Activated T-cell treated with anti-CD3 and anti-CD28 coated beads, Interleukin-2, amount 50 U/mL, for 72 hours (primary cell): ENCODE results near the gene XPNPEP2. TPM values are rescaled to one million over a fixed set of nuclear protein-coding genes. Genes with fewer than 3 reads are reported as not detected.

Experiments used
- ATAC-seq, 2 donors: fragments of 150-1000 bp; cut with Tn5 transposase; replicated peaks in 1 of 2; 2 replicates each; pipeline ENCODE4 v1.10.0; 2021; ENCODE audit warnings: moderate library complexity in 2 of 2, mild to moderate bottlenecking in 1 of 2
- DNase-seq, 2 donors: peaks; one replicate each; pipeline ENCODE4 v3.0.0; 2021 to 2022; ENCODE audit warnings: mixed read lengths in 1 of 2
- H3K27ac Mint-ChIP-seq: one replicate; pipeline ENCODE4 v1.8.0; 2022; ENCODE audit warnings: mild to moderate bottlenecking, moderate library complexity, mixed read lengths
- H3K27me3 Mint-ChIP-seq: one replicate; pipeline ENCODE4 v1.8.0; 2022; ENCODE audit warnings: low read depth, mixed read lengths
- H3K36me3 Mint-ChIP-seq, 2 donors: one replicate each; pipeline ENCODE4 v1.8.0; 2022; ENCODE audit warnings: mixed read lengths in 2 of 2, mild to moderate bottlenecking in 1 of 2; ENCODE audit not compliant: insufficient read depth in 2 of 2
- H3K4me1 Mint-ChIP-seq: one replicate; pipeline ENCODE4 v1.8.0; 2022; ENCODE audit warnings: low read depth, mixed read lengths
- H3K4me3 Mint-ChIP-seq, 2 donors: one replicate each; pipeline ENCODE4 v1.8.0; 2022; ENCODE audit warnings: mild to moderate bottlenecking in 2 of 2, mixed read lengths in 2 of 2, moderate library complexity in 2 of 2
- H3K9me3 Mint-ChIP-seq, 2 donors: one replicate each; pipeline ENCODE4 v1.8.0; 2022; ENCODE audit warnings: mixed read lengths in 2 of 2
- total RNA-seq, 2 donors: library from RNA; stranded (reverse); gene quantifications; one replicate each; pipeline ENCODE4 v1.2.3, GENCODE V29; 2022

The XPNPEP2 gene
- total RNA-seq, 2 donors from 2014 or later: 0.24 to 0.42 TPM

- Mint-ChIP-seq H3K4me3 (peak overlapping the region in 1 of 2 donors; percentile 45), H3K27me3 (peaks cover 7% of the 10 kb centered on the region), H3K27ac (peak overlapping the region; percentile 63), H3K36me3 (peaks cover 0 to 4% of the 10 kb centered on the region in 2 donors), H3K9me3 (no peaks in the 10 kb centered on the region), H3K4me1 (peaks cover 17% of the 10 kb centered on the region)
- DNase-seq: no peak
- ATAC-seq: peak; percentile 42 to 51
These were observed 70.3 kb downstream of the XPNPEP2 start for GRCh38 chrX:129808829-129809796.

GRCh38 chrX:129813662-129814368 is 75.0 kb downstream of the XPNPEP2 start:
- Mint-ChIP-seq H3K36me3 (peaks cover 0 to 2% of the 10 kb centered on the region in 2 donors), H3K27ac (no peak overlapping the region), H3K27me3 (peaks cover 7% of the 10 kb centered on the region), H3K9me3 (no peaks in the 10 kb centered on the region), H3K4me1 (peaks cover 8% of the 10 kb centered on the region), H3K4me3 (no peak overlapping the region)
- DNase-seq (no peak), ATAC-seq (no peak)

DNA sequence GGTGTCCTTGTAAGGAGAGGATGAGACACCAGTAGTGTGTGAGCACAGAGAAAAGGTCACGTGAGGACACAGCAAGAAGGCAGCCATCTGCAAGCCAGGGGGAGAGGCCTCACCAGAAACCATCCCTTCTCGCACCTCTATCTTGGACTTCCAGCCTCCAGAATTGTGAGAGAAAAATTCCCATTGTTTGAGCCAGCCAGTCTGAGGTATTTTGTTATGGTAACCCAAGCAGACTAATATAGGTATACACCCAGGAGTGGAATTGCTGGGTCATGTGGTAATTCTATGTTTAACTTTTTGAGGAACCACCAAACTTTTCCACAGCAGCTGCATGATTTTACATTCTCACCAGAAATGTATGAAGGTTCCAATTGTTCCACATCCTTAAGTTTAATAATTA is 79.3 kb downstream of the XPNPEP2 start:
- Mint-ChIP-seq H3K27ac (no peak overlapping the region), H3K9me3 (no peaks in the 10 kb centered on the region), H3K36me3 (peaks cover 1 to 3% of the 10 kb centered on the region in 2 donors), H3K4me1 (no peaks in the 10 kb centered on the region), H3K27me3 (peaks cover 7% of the 10 kb centered on the region), H3K4me3 (no peak overlapping the region)
- ATAC-seq (no peak), DNase-seq (no peak)

Other genes starting within 250 kb of the XPNPEP2 start
- under 1 TPM; 0.36 to 0.44 TPM for gene SMARCA1, start 215.5 kb upstream of the XPNPEP2 start, total RNA-seq
- 1 to 10 TPM; 3.1 to 4.7 TPM for gene OCRL, start 198.7 kb upstream of the XPNPEP2 start, total RNA-seq
- under 1 TPM; 0.14 to 0.23 TPM for gene APLN, start 84.0 kb upstream of the XPNPEP2 start, total RNA-seq
- gene SASH3, start 41.0 kb downstream of the XPNPEP2 start, total RNA-seq: 100 to 1,000 TPM; 148 to 166 TPM
- gene ZDHHC9, start 104.9 kb downstream of the XPNPEP2 start, total RNA-seq: 10 to 100 TPM; 12.6 to 12.8 TPM
- gene UTP14A, start 167.2 kb downstream of the XPNPEP2 start, total RNA-seq: 10 to 100 TPM; 24.8 to 32.5 TPM
- 1 to 10 TPM; 8.6 to 9.9 TPM for gene BCORL1, start 243.7 kb downstream of the XPNPEP2 start, total RNA-seq